Body of pancreas (tissue), 4 donors: ENCODE results near the gene TLE1.

Source experiments
- POLR2A ChIP-seq, 3 donors: fragments of 450-650 bp; IDR thresholded peaks; one replicate each; pipeline ENCODE4 v1.6.1; 2016; ENCODE audit warnings: antibody characterized with exemption in 3 of 3, mild to moderate bottlenecking in 2 of 3
- TF ChIP-seq, protein P1 (sequence below), 7 experiments: fragments of 450-650 bp in 4 of 7; fragments of 200-600 bp in 3 of 7; sonication (generic) in 3 of 7; IDR thresholded peaks; one replicate each; pipeline ENCODE4 v1.5.1; 2016 to 2019; ENCODE audit warnings: antibody characterized with exemption in 7 of 7

DNA sequence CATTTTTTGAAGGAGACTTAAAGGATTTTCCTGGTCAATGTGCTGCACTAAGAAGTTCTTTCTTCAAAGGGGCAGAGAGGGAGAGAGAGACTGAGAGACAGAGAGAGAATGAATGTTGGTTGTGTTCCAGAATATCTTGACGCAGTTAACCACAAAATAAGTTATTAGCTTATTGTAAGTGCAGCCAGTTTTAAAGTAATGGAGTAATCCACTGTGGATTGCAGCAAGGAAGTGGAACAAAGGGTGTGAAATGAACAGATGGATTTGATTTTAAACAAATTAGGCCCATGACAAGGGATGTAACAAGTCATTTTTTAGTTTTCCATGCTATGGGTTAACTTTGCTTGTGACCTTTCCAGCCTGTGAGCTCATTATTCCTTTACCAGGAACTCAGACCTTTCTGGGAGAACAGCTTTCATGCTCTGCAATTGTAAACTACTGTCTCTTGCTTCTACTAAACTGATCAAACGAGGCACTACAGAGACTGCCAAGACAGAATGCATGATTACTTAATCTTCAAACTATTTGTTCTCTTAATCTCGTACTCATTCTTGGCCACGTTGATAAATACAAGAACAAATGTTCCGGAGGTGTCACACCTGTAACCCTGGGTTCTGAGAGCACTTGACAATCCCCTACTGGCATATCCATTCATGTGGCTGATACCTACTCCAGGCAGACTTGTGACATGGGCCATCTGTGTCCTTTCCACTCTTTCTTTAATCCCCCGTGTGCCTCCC, 131.1 kb downstream of the TLE1 start:
- TF ChIP-seq, protein P1, sequence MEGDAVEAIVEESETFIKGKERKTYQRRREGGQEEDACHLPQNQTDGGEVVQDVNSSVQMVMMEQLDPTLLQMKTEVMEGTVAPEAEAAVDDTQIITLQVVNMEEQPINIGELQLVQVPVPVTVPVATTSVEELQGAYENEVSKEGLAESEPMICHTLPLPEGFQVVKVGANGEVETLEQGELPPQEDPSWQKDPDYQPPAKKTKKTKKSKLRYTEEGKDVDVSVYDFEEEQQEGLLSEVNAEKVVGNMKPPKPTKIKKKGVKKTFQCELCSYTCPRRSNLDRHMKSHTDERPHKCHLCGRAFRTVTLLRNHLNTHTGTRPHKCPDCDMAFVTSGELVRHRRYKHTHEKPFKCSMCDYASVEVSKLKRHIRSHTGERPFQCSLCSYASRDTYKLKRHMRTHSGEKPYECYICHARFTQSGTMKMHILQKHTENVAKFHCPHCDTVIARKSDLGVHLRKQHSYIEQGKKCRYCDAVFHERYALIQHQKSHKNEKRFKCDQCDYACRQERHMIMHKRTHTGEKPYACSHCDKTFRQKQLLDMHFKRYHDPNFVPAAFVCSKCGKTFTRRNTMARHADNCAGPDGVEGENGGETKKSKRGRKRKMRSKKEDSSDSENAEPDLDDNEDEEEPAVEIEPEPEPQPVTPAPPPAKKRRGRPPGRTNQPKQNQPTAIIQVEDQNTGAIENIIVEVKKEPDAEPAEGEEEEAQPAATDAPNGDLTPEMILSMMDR (IDR thresholded peaks at IDR 0.05), result peak in 1 of 7 experiments; percentile 38
- TF ChIP-seq POLR2A (IDR thresholded peaks at IDR 0.05), result peak in 1 of 3 donors; percentile 48
